LoVo (cell line): Measurements from ENCODE around the gene GAS5.
"Not testable (repeated sequence)": the region's sequence is repeated elsewhere in the genome, so short reads cannot be mapped to it uniquely, and the experiment has no call there.

Experiments
- DNase-seq: peaks from one replicate; pipeline ENCODE4 v3.0.0-alpha.2; 2016; ENCODE audit warnings: low spot score

Gene GAS5

GRCh38 chr1:173869021-173869359 lies 1.2 kb upstream of the GAS5 start:
- no peak for DNase-seq

GRCh38 chr1:173868266-173869020 lies 654 bp upstream of the GAS5 start, which contains the start of gene ZBTB37:
TSS of gene ZBTB37 (plus strand) at chr1:173868380. CDS start at chr1:173870226, 1,846 bp downstream.
- peak; percentile 93 for DNase-seq

GRCh38 chr1:173867141-173867752 lies 542 bp downstream of the GAS5 start:
- no peak for DNase-seq

GRCh38 chr1:173866413-173867115 lies 1.2 kb downstream of the GAS5 start:
- no peak for DNase-seq

- no peak for DNase-seq
Measured at GRCh38 chr1:173865468-173866164, 2.2 kb downstream of the GAS5 start.

GRCh38 chr1:173864179-173864867 lies 3.5 kb downstream of the GAS5 start:
- DNase-seq = peak; percentile 14

GRCh38 chr1:173863224-173864161 lies 4.3 kb downstream of the GAS5 start:
- DNase-seq = peak; percentile 41

- peak; percentile 37 for DNase-seq
Measured at GRCh38 chr1:173862769-173863223, 5.0 kb downstream of the GAS5 start.

GRCh38 chr1:173862146-173862768 lies 5.5 kb downstream of the GAS5 start:
- DNase-seq = not testable (repeated sequence)

- peak; percentile 7 for DNase-seq
Measured at GRCh38 chr1:173861731-173862145, 6.1 kb downstream of the GAS5 start.

GRCh38 chr1:173860065-173860464 lies 7.7 kb downstream of the GAS5 start:
- no peak for DNase-seq

GRCh38 chr1:173859547-173859946 lies 8.2 kb downstream of the GAS5 start:
- DNase-seq = not testable (repeated sequence)

- DNase-seq = no peak
Measured at GRCh38 chr1:173857363-173857917, 10.3 kb downstream of the GAS5 start.

- no peak for DNase-seq
Measured at GRCh38 chr1:173856903-173857302, 10.9 kb downstream of the GAS5 start.

- DNase-seq = no peak
Measured at GRCh38 chr1:173856014-173856413, 11.8 kb downstream of the GAS5 start.

- no peak for DNase-seq
Measured at GRCh38 chr1:173853074-173853473, 14.7 kb downstream of the GAS5 start.

- no peak for DNase-seq
Measured at GRCh38 chr1:173852105-173852504, 15.7 kb downstream of the GAS5 start.

- no peak for DNase-seq
Measured at GRCh38 chr1:173832748-173833147, 35.0 kb downstream of the GAS5 start.

- no peak for DNase-seq
Measured at GRCh38 chr1:173827611-173828010, 40.2 kb downstream of the GAS5 start.
